Sigmoid colon (tissue), 7 donors: Measurements from ENCODE around the gene PCDHGA1. TPM values are rescaled to one million over a fixed set of nuclear protein-coding genes. Genes with fewer than 3 reads are reported as not detected.
A peak's percentile ranks its signal among the peaks of the same experiment; 100 is the strongest.

ENCODE experiments used
- DNase-seq: peaks from one replicate; pipeline ENCODE4 v3.0.0-alpha.2; 2019
- H3K27ac ChIP-seq, 4 donors: fragments of 200-600 bp; sonication (generic); one replicate each; pipeline ENCODE4 v1.5.1; 2016 to 2019; ENCODE audit warnings: mild to moderate bottlenecking in 1 of 4
- H3K27me3 ChIP-seq, 3 donors: fragments of 200-600 bp; sonication (generic); one replicate each; pipeline ENCODE4 v1.5.1; 2019; ENCODE audit warnings: mild to moderate bottlenecking in 1 of 3
- H3K36me3 ChIP-seq, 4 donors: fragments of 200-600 bp; sonication (generic); one replicate each; pipeline ENCODE4 v1.5.1; 2016 to 2019
- H3K4me1 ChIP-seq, 4 donors: fragments of 200-600 bp; sonication (generic); one replicate each; pipeline ENCODE4 v1.5.1; 2017 to 2019
- H3K4me3 ChIP-seq, 4 donors: fragments of 200-600 bp; sonication (generic); one replicate each; pipeline ENCODE4 v1.5.1; 2017 to 2019; ENCODE audit warnings: mild to moderate bottlenecking in 2 of 4, moderate library complexity in 1 of 4
- H3K9me3 ChIP-seq, 4 donors: fragments of 200-600 bp in 3 of 4; sonication (generic) in 3 of 4; one replicate each; pipeline versions ENCODE4 v1.5.1 to v1.6.1; 2013 to 2019
- CTCF ChIP-seq, 4 experiments: fragments of 450-650 bp in 3 of 4; fragments of 200-600 bp in 1 of 4; IDR thresholded peaks; one replicate each; pipeline ENCODE4 v1.5.1; 2016 to 2019; ENCODE audit warnings: antibody characterized with exemption in 4 of 4, mild to moderate bottlenecking in 3 of 4, moderate library complexity in 2 of 4
- EP300 ChIP-seq, 4 donors: sonication (generic); formaldehyde crosslinking; IDR thresholded peaks; one replicate each; pipeline ENCODE4 v1.6.1; 2017; ENCODE audit warnings: antibody characterized with exemption in 4 of 4
- POLR2A ChIP-seq, 2 donors: fragments of 450-650 bp; IDR thresholded peaks; one replicate each; pipeline ENCODE4 v1.6.1; 2016; ENCODE audit warnings: antibody characterized with exemption in 2 of 2, mild to moderate bottlenecking in 2 of 2, moderate library complexity in 2 of 2
- POLR2AphosphoS5 ChIP-seq, 4 donors: sonication (generic); formaldehyde crosslinking; IDR thresholded peaks; one replicate each; pipeline ENCODE4 v1.6.1; 2017; ENCODE audit warnings: antibody characterized with exemption in 4 of 4
- WGBS, 2 donors: extraction: QIAGEN DNeasy Blood & Tissue Kit; methylation state at CpG; one replicate each; pipeline ENCODE4 v1.1.7; 2013; 5-methylcytosine and 5-hydroxymethylcytosine counted together
- intact Hi-C: fragments of 100-400 bp; cut with DNase I; formaldehyde crosslinking; loops from one replicate; pipeline ENCODE4 v1.15.1; 2023
- polyA plus RNA-seq, 3 donors: library from polyadenylated mRNA; stranded (reverse); fragments of 200-250 nt; gene quantifications; one replicate each; pipeline ENCODE4 v1.2.3, GENCODE V29; 2013
- total RNA-seq, 4 donors: library from RNA; depleted of rRNA; stranded (reverse); fragments of >200 nt; gene quantifications; one replicate each; pipeline ENCODE4 v1.1.0, GENCODE V29; 2016
- donor health status: healthy with polysubstance abuse.
- donor health status: Bipolar disorder and iron deficiency.
- donor health status: healthy.

PCDHGA1 gene
- total and polyA plus RNA-seq, 7 donors: 0.26 to 1.4 (median 1.1) TPM; not detected in 2

- no peak for DNase-seq
- Histone ChIP-seq H3K27me3 (peaks cover 0 to 50% (median 0%) of the 10 kb centered on the region in 3 donors), H3K36me3 (no peaks in the 10 kb centered on the region), H3K4me1 (no peaks in the 10 kb centered on the region), H3K9me3 (peaks cover 15 to 70% (median 44%) of the 10 kb centered on the region in 4 donors), H3K4me3 (peak within 1 kb of the TSS in 3 of 4 donors; percentile 9 to 37 (median 20)), H3K27ac (no peak within 1 kb of the TSS)
- WGBS, 2 donors: 30 to 39% methylated on average over 29 of the region's 29 CpGs
- intact Hi-C loops: no loop called here
- TF ChIP-seq POLR2AphosphoS5 (IDR thresholded peaks at IDR 0.05) (no peak), CTCF (IDR thresholded peaks at IDR 0.05) (peak in 1 of 4 experiments; percentile 27)
These were observed 19.8 kb downstream of the PCDHGA1 start, which contains the start of gene PCDHGB1 for GRCh38 chr5:141349917-141350619. Gene PCDHGB1, plus strand, starts transcription at chr5:141350099. Its CDS starts 162 bp downstream, at chr5:141350261.

DNA sequence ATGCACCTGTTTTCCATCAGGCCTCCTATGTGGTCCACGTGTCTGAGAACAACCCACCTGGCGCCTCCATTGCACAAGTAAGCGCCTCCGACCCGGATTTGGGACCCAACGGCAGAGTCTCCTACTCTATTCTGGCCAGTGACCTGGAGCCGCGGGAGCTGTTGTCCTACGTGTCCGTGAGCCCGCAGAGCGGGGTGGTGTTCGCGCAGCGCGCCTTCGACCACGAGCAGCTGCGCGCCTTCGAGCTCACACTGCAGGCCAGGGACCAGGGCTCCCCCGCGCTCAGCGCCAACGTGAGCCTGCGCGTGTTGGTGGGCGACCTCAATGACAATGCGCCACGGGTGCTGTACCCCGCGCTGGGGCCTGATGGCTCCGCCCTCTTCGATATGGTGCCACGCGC, 21.3 kb downstream of the PCDHGA1 start:
- Histone ChIP-seq H3K27ac (no peak overlapping the region), H3K9me3 (peaks cover 19 to 72% (median 50%) of the 10 kb centered on the region in 4 donors), H3K4me1 (no peaks in the 10 kb centered on the region), H3K4me3 (no peak overlapping the region), H3K36me3 (no peaks in the 10 kb centered on the region), H3K27me3 (peaks cover 0 to 42% (median 0%) of the 10 kb centered on the region in 3 donors)
- WGBS, 2 donors: 43 to 73% methylated on average over 32 to 36 of the region's 36 CpGs
- no peak for DNase-seq
- TF ChIP-seq EP300 (IDR thresholded peaks at IDR 0.05) (no peak), POLR2A (IDR thresholded peaks at IDR 0.05) (no peak), CTCF (IDR thresholded peaks at IDR 0.05) (no peak), POLR2AphosphoS5 (IDR thresholded peaks at IDR 0.05) (no peak)
- intact Hi-C loops: no loop called here

DNA sequence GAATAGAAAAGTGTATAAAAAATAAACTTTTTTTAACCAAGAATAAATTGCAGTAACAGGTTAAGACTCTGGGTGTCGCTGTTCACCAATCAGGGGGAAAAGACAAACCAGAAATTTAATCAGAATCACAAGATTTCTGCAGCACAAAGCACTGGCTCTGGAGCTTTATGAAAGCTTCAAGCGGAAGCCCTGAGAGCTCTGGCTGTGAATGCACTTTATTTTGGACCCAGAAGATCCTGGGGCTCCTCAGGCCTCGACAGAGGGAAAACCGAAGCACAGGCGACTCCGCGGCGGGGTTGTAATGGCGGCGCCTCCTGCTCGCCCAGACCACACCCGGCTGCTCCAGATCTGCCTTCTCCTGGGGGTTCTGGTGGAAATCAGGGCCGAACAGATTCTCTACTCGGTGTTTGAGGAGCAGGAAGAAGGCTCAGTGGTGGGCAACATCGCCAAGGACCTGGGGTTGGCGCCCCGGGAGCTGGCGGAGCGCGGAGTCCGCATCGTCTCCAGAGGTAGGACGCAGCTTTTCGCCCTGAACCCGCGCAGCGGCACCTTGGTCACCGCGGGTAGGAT, 24.7 kb downstream of the PCDHGA1 start, which contains the start of gene PCDHGA4:
Gene PCDHGA4 (plus strand): TSS at position 122 of the 570 bp plus-strand sequence. CDS start 87 bp downstream, at position 209.
- H3K9me3 ChIP-seq: peaks cover 30 to 84% (median 60%) of the 10 kb centered on the region in 4 donors
- no peaks in the 10 kb centered on the region for H3K36me3 ChIP-seq
- 20 to 55% methylated on average over 29 of the region's 29 CpGs for WGBS, 2 donors
- TF ChIP-seq EP300 (IDR thresholded peaks at IDR 0.05) (no peak), CTCF (IDR thresholded peaks at IDR 0.05) (peak in 2 of 4 experiments; percentile 11 to 39)
- intact Hi-C loops: no loop called here
- peak within 1 kb of the TSS in 1 of 4 donors; percentile 30 for H3K27ac ChIP-seq
- no peaks in the 10 kb centered on the region for H3K4me1 ChIP-seq
- H3K27me3 ChIP-seq: peaks cover 0 to 30% (median 0%) of the 10 kb centered on the region in 3 donors
- H3K4me3 ChIP-seq: peak within 1 kb of the TSS; percentile 11 to 42 (median 29)
- no peak for DNase-seq

DNA sequence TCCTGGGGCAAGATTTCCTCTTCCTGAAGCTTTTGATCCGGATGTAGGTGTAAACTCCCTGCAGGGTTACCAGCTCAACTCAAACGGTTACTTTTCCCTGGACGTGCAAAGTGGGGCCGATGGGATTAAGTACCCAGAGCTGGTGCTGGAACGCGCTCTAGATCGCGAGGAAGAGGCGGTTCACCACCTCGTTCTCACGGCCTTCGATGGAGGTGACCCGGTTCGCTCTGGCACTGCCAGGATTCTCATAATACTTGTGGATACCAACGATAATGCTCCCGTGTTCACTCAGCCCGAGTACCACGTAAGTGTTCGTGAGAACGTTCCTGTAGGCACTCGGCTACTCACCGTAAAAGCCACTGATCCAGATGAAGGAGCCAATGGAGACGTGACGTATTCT, 25.3 kb downstream of the PCDHGA1 start:
- intact Hi-C loops: no loop called here
- H3K4me1 ChIP-seq: no peaks in the 10 kb centered on the region
- no peaks in the 10 kb centered on the region for H3K36me3 ChIP-seq
- peaks cover 0 to 25% (median 0%) of the 10 kb centered on the region in 3 donors for H3K27me3 ChIP-seq
- H3K27ac ChIP-seq: no peak overlapping the region
- TF ChIP-seq EP300 (IDR thresholded peaks at IDR 0.05): no peak
- TF ChIP-seq POLR2A (IDR thresholded peaks at IDR 0.05): no peak
- no peak for TF ChIP-seq CTCF (IDR thresholded peaks at IDR 0.05)
- no peak for TF ChIP-seq POLR2AphosphoS5 (IDR thresholded peaks at IDR 0.05)
- DNase-seq: no peak
- peak overlapping the region in 2 of 4 donors; percentile 31 to 42 for H3K4me3 ChIP-seq
- 54 to 78% methylated on average over 24 of the region's 24 CpGs for WGBS, 2 donors
- peaks cover 37 to 84% (median 63%) of the 10 kb centered on the region in 4 donors for H3K9me3 ChIP-seq
